HEK293 (cell line): ENCODE data around the gene SMOC1.

ENCODE experiments used
- CTCF ChIA-PET: fragments of 350-600 bp; formaldehyde crosslinking; extraction: SDS; loops from one replicate; lab custom pipeline; 2021; ENCODE audit warnings: antibody characterized with exemption; lab: Yijun Ruan, JAX
- POLR2A ChIA-PET: fragments of 300-600 bp; formaldehyde crosslinking; extraction: SDS; loops from one replicate; lab custom pipeline; 2020; ENCODE audit warnings: antibody characterized with exemption, inconsistent platforms; lab: Yijun Ruan, JAX
- H3K27ac ChIP-seq: fragments of 200-500 bp; sonication (Bioruptor generic); 2 replicates; pipeline ENCODE4 v1.5.1; 2014; ENCODE audit warnings: low read depth, low read length, control low read depth, inconsistent platforms; ENCODE audit errors: extremely low read depth
- H3K36me3 ChIP-seq, 2 experiments: fragments of 200-500 bp in 1 of 2; sonication (Bioruptor generic) in 1 of 2; 1 replicate in 1 of 2; 2 replicates in 1 of 2; pipeline ENCODE4 v1.5.1; 2014 to 2017; ENCODE audit warnings: inconsistent platforms in 2 of 2, low read length in 2 of 2; ENCODE audit not compliant: control insufficient read depth in 2 of 2, insufficient read depth in 1 of 2
- H3K4me1 ChIP-seq: fragments of 200-500 bp; sonication (Bioruptor generic); 2 replicates; pipeline ENCODE4 v1.5.1; 2014; ENCODE audit warnings: mild to moderate bottlenecking, low read length, inconsistent platforms; ENCODE audit not compliant: control insufficient read depth, insufficient read depth
- H3K4me3 ChIP-seq: 2 replicates; pipeline ENCODE4 v1.5.1; 2011; ENCODE audit warnings: low read depth, mild to moderate bottlenecking, control low read depth, low read length, moderate library complexity
- H3K9me3 ChIP-seq: fragments of 200-500 bp; sonication (Bioruptor generic); 2 replicates; pipeline ENCODE4 v1.5.1; 2014; ENCODE audit warnings: low read depth, low read length, inconsistent platforms; ENCODE audit not compliant: control insufficient read depth, insufficient read depth
- GLI2 ChIP-seq: fragments of 450-650 bp; formaldehyde crosslinking; IDR thresholded peaks from 2 replicates; pipeline ENCODE4; 2017; ENCODE audit warnings: missing biosample characterization, missing genetic modification characterization, low read depth, borderline replicate concordance
- KLF8 ChIP-seq: fragments of 450-650 bp; formaldehyde crosslinking; IDR thresholded peaks from 2 replicates; pipeline ENCODE4 v1.5.1; 2016; ENCODE audit warnings: missing biosample characterization, missing genetic modification characterization
- ZBTB21 ChIP-seq: fragments of 450-650 bp; formaldehyde crosslinking; IDR thresholded peaks from 2 replicates; pipeline ENCODE4 v1.5.1; 2017; ENCODE audit warnings: missing biosample characterization, missing genetic modification characterization
- ZBTB26 ChIP-seq: fragments of 450-650 bp; formaldehyde crosslinking; optimal IDR thresholded peaks from 2 replicates; pipeline ENCODE3; 2016; ENCODE audit warnings: missing biosample characterization, mild to moderate bottlenecking, missing genetic modification characterization
- ZBTB6 ChIP-seq: fragments of 450-650 bp; formaldehyde crosslinking; IDR thresholded peaks from 2 replicates; pipeline ENCODE4 v1.5.1; 2017; ENCODE audit warnings: missing biosample characterization, missing genetic modification characterization
- ZNF18 ChIP-seq: fragments of 450-650 bp; formaldehyde crosslinking; IDR thresholded peaks from 2 replicates; pipeline ENCODE4 v1.5.1; 2016; ENCODE audit warnings: missing biosample characterization, missing genetic modification characterization
- ZNF202 ChIP-seq: fragments of 450-650 bp; formaldehyde crosslinking; IDR thresholded peaks from 2 replicates; pipeline ENCODE4 v1.5.1; 2016; ENCODE audit warnings: missing biosample characterization, missing genetic modification characterization, borderline replicate concordance
- ZNF23 ChIP-seq: fragments of 450-650 bp; formaldehyde crosslinking; IDR thresholded peaks from 2 replicates; pipeline ENCODE4 v1.5.1; 2016; ENCODE audit warnings: missing biosample characterization, missing genetic modification characterization, borderline replicate concordance
- ZNF354C ChIP-seq: fragments of 450-650 bp; formaldehyde crosslinking; IDR thresholded peaks from 2 replicates; pipeline ENCODE4 v1.5.1; 2016; ENCODE audit warnings: missing biosample characterization, missing genetic modification characterization, low read depth, borderline replicate concordance
- ZNF362 ChIP-seq: fragments of 450-650 bp; formaldehyde crosslinking; IDR thresholded peaks from 2 replicates; pipeline ENCODE4 v1.5.1; 2016; ENCODE audit warnings: missing biosample characterization, missing genetic modification characterization
- ZNF366 ChIP-seq: fragments of 450-650 bp; formaldehyde crosslinking; conservative IDR thresholded peaks from 2 replicates; pipeline ENCODE4 v1.5.1; 2016; ENCODE audit warnings: missing biosample characterization, missing genetic modification characterization
- ZNF473 ChIP-seq: fragments of 450-650 bp; formaldehyde crosslinking; IDR thresholded peaks from 2 replicates; pipeline ENCODE4 v1.5.1; 2017; ENCODE audit warnings: missing biosample characterization, missing genetic modification characterization
- ZNF585B ChIP-seq: fragments of 450-650 bp; formaldehyde crosslinking; IDR thresholded peaks from 2 replicates; pipeline ENCODE4 v1.5.1; 2016; ENCODE audit warnings: missing biosample characterization, missing genetic modification characterization
- ZNF596 ChIP-seq: fragments of 450-650 bp; IDR thresholded peaks from 2 replicates; pipeline ENCODE4 v1.5.0; 2018; ENCODE audit warnings: missing biosample characterization, mild to moderate bottlenecking, missing genetic modification characterization, moderate library complexity
- ZNF639 ChIP-seq: fragments of 450-650 bp; formaldehyde crosslinking; IDR thresholded peaks from 2 replicates; pipeline ENCODE4 v1.5.1; 2016; ENCODE audit warnings: missing biosample characterization, missing genetic modification characterization
- TF ChIP-seq, protein P1 (sequence below): fragments of 450-650 bp; formaldehyde crosslinking; IDR thresholded peaks from 2 replicates; pipeline ENCODE4 v1.5.1; 2016; ENCODE audit warnings: missing biosample characterization, missing genetic modification characterization, low read depth
- TF ChIP-seq, protein P2 (sequence below): fragments of 450-650 bp; formaldehyde crosslinking; IDR thresholded peaks from 2 replicates; pipeline ENCODE4 v1.5.1; 2016; ENCODE audit warnings: missing biosample characterization, missing genetic modification characterization

Gene SMOC1

GRCh38 chr14:69887740-69888657, 8.8 kb downstream of the SMOC1 start (continued):
- no peak for TF ChIP-seq ZNF18 (tag by site-specific recombination)
- TF ChIP-seq ZBTB21 (tag by site-specific recombination): no peak
- TF ChIP-seq ZNF202 (tag by site-specific recombination): no peak

DNA sequence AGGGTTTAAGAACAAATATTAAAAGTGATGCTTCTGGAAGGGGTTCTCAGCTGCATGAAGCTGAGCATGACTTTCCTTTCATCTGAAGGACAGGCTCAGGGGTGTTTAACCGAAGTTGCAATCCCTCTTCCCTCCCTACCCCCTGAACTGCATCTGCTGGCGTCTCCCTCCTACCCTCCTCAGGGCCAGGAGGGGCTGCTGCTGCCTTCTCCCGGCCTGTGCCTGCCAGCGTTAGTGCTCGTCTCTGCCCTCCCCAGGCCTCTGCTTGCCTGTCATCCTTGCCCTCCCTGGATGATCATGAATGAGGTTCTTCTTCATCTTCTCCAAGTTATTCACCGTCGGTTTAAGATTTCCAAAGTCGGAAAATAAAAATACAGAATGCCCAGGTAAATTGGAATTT, 12.2 kb downstream of the SMOC1 start:
- no peaks in the 10 kb centered on the region for H3K36me3 ChIP-seq
- peaks cover 8% of the 10 kb centered on the region for H3K4me1 ChIP-seq
- TF ChIP-seq ZNF362 (tag by site-specific recombination) (no peak), ZBTB26 (no peak), ZNF596 (no peak), GLI2 (tag by site-specific recombination) (no peak), ZNF585B (no peak)
- no peaks in the 10 kb centered on the region; the same call in 1 of the 2 replicates for H3K9me3 ChIP-seq
- ChIA-PET CTCF (interaction anchor here (1.1 kb wide), 1 partner anchor 14 kb away, joined by 5 read pairs; no protein-coding TSS in a partner anchor), POLR2A (no interaction called here)
- H3K27ac ChIP-seq: no peak overlapping the region
- no peak overlapping the region for H3K4me3 ChIP-seq

- ChIA-PET POLR2A (interaction anchor here (1.3 kb wide), 1 partner anchor 16 kb away, joined by 4 read pairs; the partner anchor contains the start of gene SMOC1), CTCF (interaction anchor here (0.6 to 2.0 kb wide), 3 partner anchors 91 to 118 kb away, joined by 3 to 6 read pairs (median 4); no protein-coding TSS in a partner anchor)
- Histone ChIP-seq H3K4me3 (no peak overlapping the region), H3K27ac (no peak overlapping the region), H3K36me3 (peaks cover 0 to 3% of the 10 kb centered on the region in 2 experiments; a peak in 1 of 3 replicates), H3K4me1 (no peaks in the 10 kb centered on the region), H3K9me3 (peaks cover 4% of the 10 kb centered on the region)
- TF ChIP-seq KLF8 (tag by site-specific recombination) (no peak), ZNF473 (tag by site-specific recombination) (no peak), ZNF23 (tag by site-specific recombination) (no peak), ZBTB6 (tag by site-specific recombination) (no peak), ZNF639 (no peak), ZNF366 (tag by site-specific recombination) (no peak), ZNF354C (tag by site-specific recombination) (no peak)
- TF ChIP-seq, protein P1, sequence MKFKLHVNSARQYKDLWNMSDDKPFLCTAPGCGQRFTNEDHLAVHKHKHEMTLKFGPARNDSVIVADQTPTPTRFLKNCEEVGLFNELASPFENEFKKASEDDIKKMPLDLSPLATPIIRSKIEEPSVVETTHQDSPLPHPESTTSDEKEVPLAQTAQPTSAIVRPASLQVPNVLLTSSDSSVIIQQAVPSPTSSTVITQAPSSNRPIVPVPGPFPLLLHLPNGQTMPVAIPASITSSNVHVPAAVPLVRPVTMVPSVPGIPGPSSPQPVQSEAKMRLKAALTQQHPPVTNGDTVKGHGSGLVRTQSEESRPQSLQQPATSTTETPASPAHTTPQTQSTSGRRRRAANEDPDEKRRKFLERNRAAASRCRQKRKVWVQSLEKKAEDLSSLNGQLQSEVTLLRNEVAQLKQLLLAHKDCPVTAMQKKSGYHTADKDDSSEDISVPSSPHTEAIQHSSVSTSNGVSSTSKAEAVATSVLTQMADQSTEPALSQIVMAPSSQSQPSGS (tag by site-specific recombination): no peak
- TF ChIP-seq, protein P2, sequence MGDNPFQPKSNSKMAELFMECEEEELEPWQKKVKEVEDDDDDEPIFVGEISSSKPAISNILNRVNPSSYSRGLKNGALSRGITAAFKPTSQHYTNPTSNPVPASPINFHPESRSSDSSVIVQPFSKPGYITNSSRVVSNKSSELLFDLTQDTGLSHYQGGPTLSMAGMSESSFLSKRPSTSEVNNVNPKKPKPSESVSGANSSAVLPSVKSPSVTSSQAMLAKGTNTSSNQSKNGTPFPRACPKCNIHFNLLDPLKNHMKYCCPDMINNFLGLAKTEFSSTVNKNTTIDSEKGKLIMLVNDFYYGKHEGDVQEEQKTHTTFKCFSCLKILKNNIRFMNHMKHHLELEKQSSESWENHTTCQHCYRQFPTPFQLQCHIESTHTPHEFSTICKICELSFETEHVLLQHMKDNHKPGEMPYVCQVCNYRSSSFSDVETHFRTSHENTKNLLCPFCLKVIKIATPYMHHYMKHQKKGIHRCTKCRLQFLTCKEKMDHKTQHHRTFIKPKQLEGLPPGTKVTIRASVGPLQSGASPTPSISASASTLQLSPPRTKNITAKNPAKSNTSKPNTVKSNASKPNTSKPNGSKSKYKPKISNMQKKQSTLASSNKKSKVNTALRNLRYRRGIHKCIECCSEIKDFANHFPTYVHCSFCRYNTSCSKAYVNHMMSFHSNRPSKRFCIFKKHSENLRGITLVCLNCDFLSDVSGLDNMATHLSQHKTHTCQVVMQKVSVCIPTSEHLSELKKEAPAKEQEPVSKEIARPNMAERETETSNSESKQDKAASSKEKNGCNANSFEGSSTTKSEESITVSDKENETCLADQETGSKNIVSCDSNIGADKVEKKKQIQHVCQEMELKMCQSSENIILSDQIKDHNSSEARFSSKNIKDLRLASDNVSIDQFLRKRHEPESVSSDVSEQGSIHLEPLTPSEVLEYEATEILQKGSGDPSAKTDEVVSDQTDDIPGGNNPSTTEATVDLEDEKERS (tag by site-specific recombination): no peak
- TF ChIP-seq, all 188 proteins: peak for 0
These were observed 15.9 kb downstream of the SMOC1 start for GRCh38 chr14:69895109-69895508.
